ENCODE data around the gene SNAPC3.

The SNAPC3 gene

GRCh38 chr9:15444141-15444540 is 21.5 kb downstream of the SNAPC3 start:
- no peak overlapping the region for H2AFZ ChIP-seq (ENCODE audit: low read length, unreplicated experiment)
- no peak overlapping the region for H3K4me3 ChIP-seq (ENCODE audit: low read depth, low read length)
- peaks cover 19% of the 10 kb centered on the region for H3K79me2 ChIP-seq (ENCODE audit: control insufficient read depth, insufficient read depth, low read length, unreplicated experiment)
- H3K36me3 ChIP-seq (ENCODE audit: insufficient read depth, low read length) = peaks cover 58% of the 10 kb centered on the region
- no peaks in the 10 kb centered on the region for H3K4me1 ChIP-seq (ENCODE audit: control insufficient read depth, insufficient read depth, low read length, unreplicated experiment)
- H3K27me3 ChIP-seq (ENCODE audit: insufficient read depth, low read length) = no peaks in the 10 kb centered on the region
- H3K27ac ChIP-seq (ENCODE audit: low read depth, low read length) = no peak overlapping the region

GRCh38 chr9:15453956-15454355 is 31.3 kb downstream of the SNAPC3 start:
- Histone ChIP-seq H3K79me2 (ENCODE audit: control insufficient read depth, insufficient read depth, low read length, unreplicated experiment) (no peaks in the 10 kb centered on the region), H3K36me3 (ENCODE audit: insufficient read depth, low read length) (peaks cover 39% of the 10 kb centered on the region)

GRCh38 chr9:15461056-15461455 is 38.4 kb downstream of the SNAPC3 start:
- Histone ChIP-seq H3K79me2 (ENCODE audit: control insufficient read depth, insufficient read depth, low read length, unreplicated experiment) (no peaks in the 10 kb centered on the region), H2AFZ (ENCODE audit: low read length, unreplicated experiment) (no peak overlapping the region), H3K36me3 (ENCODE audit: insufficient read depth, low read length) (peaks cover 56% of the 10 kb centered on the region), H3K27me3 (ENCODE audit: insufficient read depth, low read length) (no peaks in the 10 kb centered on the region), H3K27ac (ENCODE audit: low read depth, low read length) (no peak overlapping the region), H3K4me1 (ENCODE audit: control insufficient read depth, insufficient read depth, low read length, unreplicated experiment) (no peaks in the 10 kb centered on the region), H3K4me3 (ENCODE audit: low read depth, low read length) (no peak overlapping the region)

More at GRCh38 chr9:15453956-15454355, 31.3 kb downstream of the SNAPC3 start:
- no peak overlapping the region for H3K4me3 ChIP-seq (ENCODE audit: low read depth, low read length)
- no peaks in the 10 kb centered on the region for H3K4me1 ChIP-seq (ENCODE audit: control insufficient read depth, insufficient read depth, low read length, unreplicated experiment)
- no peak overlapping the region for H2AFZ ChIP-seq (ENCODE audit: low read length, unreplicated experiment)
- no peaks in the 10 kb centered on the region for H3K27me3 ChIP-seq (ENCODE audit: insufficient read depth, low read length)
- H3K27ac ChIP-seq (ENCODE audit: low read depth, low read length) = no peak overlapping the region

- H2AFZ ChIP-seq (ENCODE audit: low read length, unreplicated experiment) = no peak overlapping the region
- no peak overlapping the region for H3K4me3 ChIP-seq (ENCODE audit: low read depth, low read length)
- H3K36me3 ChIP-seq (ENCODE audit: insufficient read depth, low read length) = peaks cover 60% of the 10 kb centered on the region
- no peaks in the 10 kb centered on the region for H3K79me2 ChIP-seq (ENCODE audit: control insufficient read depth, insufficient read depth, low read length, unreplicated experiment)
- no peaks in the 10 kb centered on the region for H3K4me1 ChIP-seq (ENCODE audit: control insufficient read depth, insufficient read depth, low read length, unreplicated experiment)
- no peaks in the 10 kb centered on the region for H3K27me3 ChIP-seq (ENCODE audit: insufficient read depth, low read length)
- H3K27ac ChIP-seq (ENCODE audit: low read depth, low read length) = no peak overlapping the region
These were observed 38.9 kb downstream of the SNAPC3 start for GRCh38 chr9:15461601-15462000.

GRCh38 chr9:15468145-15468544 is 45.5 kb downstream of the SNAPC3 start:
- Histone ChIP-seq H3K27me3 (ENCODE audit: insufficient read depth, low read length) (no peaks in the 10 kb centered on the region), H3K79me2 (ENCODE audit: control insufficient read depth, insufficient read depth, low read length, unreplicated experiment) (no peaks in the 10 kb centered on the region), H2AFZ (ENCODE audit: low read length, unreplicated experiment) (no peak overlapping the region), H3K36me3 (ENCODE audit: insufficient read depth, low read length) (peaks cover 31% of the 10 kb centered on the region), H3K27ac (ENCODE audit: low read depth, low read length) (no peak overlapping the region), H3K4me3 (ENCODE audit: low read depth, low read length) (no peak overlapping the region), H3K4me1 (ENCODE audit: control insufficient read depth, insufficient read depth, low read length, unreplicated experiment) (no peaks in the 10 kb centered on the region)

- Histone ChIP-seq H3K4me3 (ENCODE audit: low read depth, low read length) (no peak overlapping the region), H3K79me2 (ENCODE audit: control insufficient read depth, insufficient read depth, low read length, unreplicated experiment) (no peaks in the 10 kb centered on the region), H3K27me3 (ENCODE audit: insufficient read depth, low read length) (no peaks in the 10 kb centered on the region), H2AFZ (ENCODE audit: low read length, unreplicated experiment) (no peak overlapping the region), H3K36me3 (ENCODE audit: insufficient read depth, low read length) (peaks cover 26% of the 10 kb centered on the region), H3K27ac (ENCODE audit: low read depth, low read length) (no peak overlapping the region), H3K4me1 (ENCODE audit: control insufficient read depth, insufficient read depth, low read length, unreplicated experiment) (no peaks in the 10 kb centered on the region)
These were observed 46.7 kb downstream of the SNAPC3 start for GRCh38 chr9:15469406-15469805.

- H3K79me2 ChIP-seq (ENCODE audit: control insufficient read depth, insufficient read depth, low read length, unreplicated experiment) = no peaks in the 10 kb centered on the region
- H2AFZ ChIP-seq (ENCODE audit: low read length, unreplicated experiment) = no peak overlapping the region
- no peak overlapping the region for H3K4me3 ChIP-seq (ENCODE audit: low read depth, low read length)
- no peaks in the 10 kb centered on the region for H3K4me1 ChIP-seq (ENCODE audit: control insufficient read depth, insufficient read depth, low read length, unreplicated experiment)
- peaks cover 26% of the 10 kb centered on the region for H3K36me3 ChIP-seq (ENCODE audit: insufficient read depth, low read length)
- H3K27me3 ChIP-seq (ENCODE audit: insufficient read depth, low read length) = no peaks in the 10 kb centered on the region
- no peak overlapping the region for H3K27ac ChIP-seq (ENCODE audit: low read depth, low read length)
These were observed 47.2 kb downstream of the SNAPC3 start for GRCh38 chr9:15469862-15470261.

- Histone ChIP-seq H3K79me2 (ENCODE audit: control insufficient read depth, insufficient read depth, low read length, unreplicated experiment) (no peaks in the 10 kb centered on the region), H3K36me3 (ENCODE audit: insufficient read depth, low read length) (peaks cover 18% of the 10 kb centered on the region), H3K27ac (ENCODE audit: low read depth, low read length) (no peak overlapping the region), H2AFZ (ENCODE audit: low read length, unreplicated experiment) (no peak overlapping the region), H3K4me3 (ENCODE audit: low read depth, low read length) (no peak overlapping the region), H3K27me3 (ENCODE audit: insufficient read depth, low read length) (no peaks in the 10 kb centered on the region), H3K4me1 (ENCODE audit: control insufficient read depth, insufficient read depth, low read length, unreplicated experiment) (no peaks in the 10 kb centered on the region)
These were observed 53.4 kb downstream of the SNAPC3 start for GRCh38 chr9:15475923-15476536.

- Histone ChIP-seq H3K27me3 (ENCODE audit: insufficient read depth, low read length) (no peaks in the 10 kb centered on the region), H3K4me1 (ENCODE audit: control insufficient read depth, insufficient read depth, low read length, unreplicated experiment) (no peaks in the 10 kb centered on the region), H3K27ac (ENCODE audit: low read depth, low read length) (no peak overlapping the region), H3K79me2 (ENCODE audit: control insufficient read depth, insufficient read depth, low read length, unreplicated experiment) (no peaks in the 10 kb centered on the region), H2AFZ (ENCODE audit: low read length, unreplicated experiment) (no peak overlapping the region), H3K4me3 (ENCODE audit: low read depth, low read length) (no peak overlapping the region), H3K36me3 (ENCODE audit: insufficient read depth, low read length) (peaks cover 20% of the 10 kb centered on the region)
These were observed 57.4 kb downstream of the SNAPC3 start for GRCh38 chr9:15480028-15480427.

- Histone ChIP-seq H3K4me3 (ENCODE audit: low read depth, low read length) (no peak overlapping the region), H3K27me3 (ENCODE audit: insufficient read depth, low read length) (no peaks in the 10 kb centered on the region), H3K27ac (ENCODE audit: low read depth, low read length) (no peak overlapping the region), H3K36me3 (ENCODE audit: insufficient read depth, low read length) (peaks cover 5% of the 10 kb centered on the region; the same call in 1 of the 2 replicates), H2AFZ (ENCODE audit: low read length, unreplicated experiment) (no peak overlapping the region), H3K4me1 (ENCODE audit: control insufficient read depth, insufficient read depth, low read length, unreplicated experiment) (peaks cover 8% of the 10 kb centered on the region), H3K79me2 (ENCODE audit: control insufficient read depth, insufficient read depth, low read length, unreplicated experiment) (no peaks in the 10 kb centered on the region)
These were observed 59.5 kb downstream of the SNAPC3 start for GRCh38 chr9:15482146-15482545.

GRCh38 chr9:15484802-15485201 is 62.1 kb downstream of the SNAPC3 start:
- Histone ChIP-seq H3K4me1 (ENCODE audit: control insufficient read depth, insufficient read depth, low read length, unreplicated experiment) (peaks cover 8% of the 10 kb centered on the region), H3K36me3 (ENCODE audit: insufficient read depth, low read length) (0 out of 2 replicates have a peak, but pooled peaks cover 8% of the 10 kb centered on the region), H3K4me3 (ENCODE audit: low read depth, low read length) (no peak overlapping the region), H2AFZ (ENCODE audit: low read length, unreplicated experiment) (no peak overlapping the region), H3K79me2 (ENCODE audit: control insufficient read depth, insufficient read depth, low read length, unreplicated experiment) (peaks cover 2% of the 10 kb centered on the region), H3K27me3 (ENCODE audit: insufficient read depth, low read length) (no peaks in the 10 kb centered on the region), H3K27ac (ENCODE audit: low read depth, low read length) (no peak overlapping the region)
